ENCODE data around the gene PCDHA7. TPM values are rescaled to one million over a fixed set of nuclear protein-coding genes. Genes with fewer than 3 reads are reported as not detected.
"Not testable (repeated sequence)": the region's sequence is repeated elsewhere in the genome, so short reads cannot be mapped to it uniquely, and the experiment has no call there.

PCDHA7 gene
- total RNA-seq, 1 donor from 2014 or later, result 1.5 TPM

DNA sequence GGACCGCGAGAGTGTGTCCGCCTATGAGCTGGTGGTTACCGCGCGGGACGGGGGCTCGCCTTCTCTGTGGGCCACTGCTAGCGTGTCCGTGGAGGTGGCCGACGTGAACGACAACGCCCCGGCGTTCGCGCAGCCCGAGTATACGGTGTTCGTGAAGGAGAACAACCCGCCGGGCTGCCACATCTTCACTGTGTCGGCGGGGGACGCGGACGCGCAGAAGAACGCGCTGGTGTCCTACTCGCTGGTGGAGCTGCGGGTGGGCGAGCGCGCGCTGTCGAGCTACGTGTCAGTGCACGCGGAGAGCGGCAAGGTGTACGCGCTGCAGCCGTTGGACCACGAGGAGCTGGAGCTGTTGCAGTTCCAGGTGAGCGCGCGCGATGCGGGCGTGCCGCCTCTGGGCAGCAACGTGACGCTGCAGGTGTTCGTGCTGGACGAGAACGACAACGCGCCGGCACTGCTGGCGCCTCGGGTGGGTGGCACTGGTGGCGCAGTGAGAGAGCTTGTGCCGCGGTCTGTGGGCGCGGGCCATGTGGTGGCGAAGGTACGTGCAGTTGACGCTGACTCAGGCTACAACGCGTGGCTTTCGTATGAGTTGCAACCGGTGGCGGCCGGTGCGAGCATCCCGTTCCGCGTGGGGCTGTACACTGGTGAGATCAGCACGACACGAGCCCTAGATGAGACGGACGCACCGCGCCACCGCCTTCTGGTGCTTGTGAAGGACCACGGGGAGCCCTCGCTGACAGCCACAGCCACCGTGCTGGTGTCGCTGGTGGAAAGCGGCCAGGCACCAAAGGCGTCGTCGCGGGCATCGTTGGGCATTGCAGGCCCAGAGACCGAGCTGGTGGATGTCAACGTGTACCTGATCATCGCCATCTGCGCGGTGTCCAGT, 1.8 kb downstream of the PCDHA7 start:
- no peak overlapping the region for H3K27ac Mint-ChIP-seq (ENCODE audit: unreplicated experiment)

DNA sequence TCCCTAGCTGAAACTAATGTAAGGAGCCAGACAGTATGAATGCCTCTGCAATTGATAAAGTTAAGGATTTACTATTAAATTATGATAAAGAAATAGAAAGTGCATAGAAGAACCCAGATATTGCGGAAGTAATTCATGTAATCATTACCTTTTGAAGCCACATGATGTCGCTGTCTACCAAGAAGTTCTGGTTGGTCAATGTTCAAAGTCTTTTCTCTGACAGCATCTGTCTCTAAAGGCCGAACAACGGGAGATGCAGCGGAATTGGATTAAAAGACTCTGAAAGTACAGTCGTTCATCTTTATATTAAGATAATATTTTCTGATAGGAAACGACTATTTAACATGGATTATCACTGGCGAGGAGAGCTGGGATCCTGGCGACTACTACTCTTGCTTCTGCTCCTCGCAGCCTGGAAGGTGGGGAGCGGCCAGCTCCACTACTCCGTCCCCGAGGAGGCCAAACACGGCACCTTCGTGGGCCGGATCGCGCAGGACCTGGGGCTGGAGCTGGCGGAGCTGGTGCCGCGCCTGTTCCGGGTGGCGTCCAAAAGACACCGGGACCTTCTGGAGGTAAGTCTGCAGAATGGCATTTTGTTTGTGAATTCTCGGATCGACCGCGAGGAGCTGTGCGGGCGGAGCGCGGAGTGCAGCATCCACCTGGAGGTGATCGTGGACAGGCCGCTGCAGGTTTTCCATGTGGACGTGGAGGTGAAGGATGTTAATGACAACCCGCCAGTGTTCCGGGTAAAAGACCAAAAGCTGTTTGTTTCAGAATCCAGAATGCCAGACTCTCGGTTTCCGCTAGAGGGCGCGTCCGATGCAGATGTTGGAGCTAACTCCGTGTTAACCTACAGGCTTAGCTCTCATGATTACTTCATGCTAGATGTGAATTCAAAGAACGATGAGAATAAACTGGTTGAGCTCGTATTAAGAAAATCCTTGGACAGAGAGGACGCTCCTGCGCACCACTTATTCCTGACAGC, 7.2 kb downstream of the PCDHA7 start, which contains the start of gene PCDHA8:
Gene PCDHA8, plus strand, starts transcription at position 210 of the 985 bp plus-strand sequence. Its CDS starts 135 bp downstream, at position 345.
- H3K36me3 Mint-ChIP-seq (ENCODE audit: low read depth), result peaks cover 9% of the 10 kb centered on the region
- DNase-seq (ENCODE audit: low spot score), result no peak

More for the DNA sequence above, 1.8 kb downstream of the PCDHA7 start:
- peaks cover 6% of the 10 kb centered on the region for H3K4me1 Mint-ChIP-seq (ENCODE audit: low read depth)
- no peak for TF ChIP-seq CTCF (IDR thresholded peaks at IDR 0.05)
- peaks cover 18% of the 10 kb centered on the region for H3K9me3 Mint-ChIP-seq (ENCODE audit: low read depth)
- DNase-seq (ENCODE audit: low spot score), result peak; percentile 92
- peaks cover 16% of the 10 kb centered on the region for H3K36me3 Mint-ChIP-seq (ENCODE audit: low read depth)
- H3K27me3 Mint-ChIP-seq (ENCODE audit: low read depth), result no peaks in the 10 kb centered on the region
- no peak overlapping the region for H3K4me3 Mint-ChIP-seq (ENCODE audit: unreplicated experiment)

GRCh38 chr5:140842798-140843733, 9.0 kb downstream of the PCDHA7 start:
- Mint-ChIP-seq H3K27me3 (ENCODE audit: low read depth) (no peaks in the 10 kb centered on the region), H3K27ac (ENCODE audit: unreplicated experiment) (no peak overlapping the region), H3K4me1 (ENCODE audit: low read depth) (no peaks in the 10 kb centered on the region), H3K36me3 (ENCODE audit: low read depth) (peaks cover 11% of the 10 kb centered on the region), H3K9me3 (ENCODE audit: low read depth) (peaks cover 17% of the 10 kb centered on the region), H3K4me3 (ENCODE audit: unreplicated experiment) (no peak overlapping the region)
- no peak for TF ChIP-seq CTCF (IDR thresholded peaks at IDR 0.05)
- no peak for DNase-seq (ENCODE audit: low spot score)

More for the DNA sequence above, 7.2 kb downstream of the PCDHA7 start, which contains the start of gene PCDHA8:
- TF ChIP-seq CTCF (IDR thresholded peaks at IDR 0.05), result peak; percentile 15
- no peak within 1 kb of the TSS for H3K27ac Mint-ChIP-seq (ENCODE audit: unreplicated experiment)
- H3K4me1 Mint-ChIP-seq (ENCODE audit: low read depth), result no peaks in the 10 kb centered on the region
- peaks cover 10% of the 10 kb centered on the region for H3K9me3 Mint-ChIP-seq (ENCODE audit: low read depth)
- H3K4me3 Mint-ChIP-seq (ENCODE audit: unreplicated experiment), result no peak within 1 kb of the TSS
- H3K27me3 Mint-ChIP-seq (ENCODE audit: low read depth), result no peaks in the 10 kb centered on the region

- not testable (repeated sequence) for H3K27ac Mint-ChIP-seq (ENCODE audit: unreplicated experiment); H3K27me3 Mint-ChIP-seq (ENCODE audit: low read depth); H3K4me1 Mint-ChIP-seq (ENCODE audit: low read depth); H3K36me3 Mint-ChIP-seq (ENCODE audit: low read depth); H3K9me3 Mint-ChIP-seq (ENCODE audit: low read depth); DNase-seq (ENCODE audit: low spot score)
- H3K4me3 Mint-ChIP-seq (ENCODE audit: unreplicated experiment), result peak within 1 kb of the TSS; percentile 52
Observed at GRCh38 chr5:140848139-140849102, 14.4 kb downstream of the PCDHA7 start, which contains the start of gene PCDHA9. PCDHA9 (plus strand) TSS chr5:140848382; CDS start chr5:140848496, 114 bp downstream.

- not testable (repeated sequence) for H3K27ac Mint-ChIP-seq (ENCODE audit: unreplicated experiment); H3K4me3 Mint-ChIP-seq (ENCODE audit: unreplicated experiment); H3K4me1 Mint-ChIP-seq (ENCODE audit: low read depth); H3K36me3 Mint-ChIP-seq (ENCODE audit: low read depth); DNase-seq (ENCODE audit: low spot score); H3K9me3 Mint-ChIP-seq (ENCODE audit: low read depth); H3K27me3 Mint-ChIP-seq (ENCODE audit: low read depth)
Observed at GRCh38 chr5:140849831-140850634, 16.0 kb downstream of the PCDHA7 start.
